ENCODE measurements around the gene CD96. TPM values are rescaled to one million over a fixed set of nuclear protein-coding genes. Genes with fewer than 3 reads are reported as not detected.

CD96 gene
- total and polyA plus RNA-seq, 4 donors = 0.69 to 3.1 (median 2.4) TPM

- no peak overlapping the region for H3K9ac ChIP-seq (ENCODE audit: insufficient read depth in 1 of 2, low read length in 2 of 2)
- no peaks in the 10 kb centered on the region for H3K4me1 ChIP-seq (ENCODE audit: control insufficient read depth in 5 of 5, insufficient read depth in 5 of 5, low read length in 5 of 5)
- DNase-seq (no peak), ATAC-seq (ENCODE audit: insufficient read depth, low FRiP score) (no peak)
- H3K36me3 ChIP-seq (ENCODE audit: control insufficient read depth in 4 of 4, insufficient read depth in 4 of 4, low read length in 4 of 4) = no peaks in the 10 kb centered on the region
- no peak overlapping the region for H3K4me3 ChIP-seq
- H3K27me3 ChIP-seq (ENCODE audit: control insufficient read depth in 3 of 3, insufficient read depth in 3 of 3, low read length in 2 of 3) = no peaks in the 10 kb centered on the region
- H3K27ac ChIP-seq (ENCODE audit: low read depth in 1 of 2, low read length in 1 of 2) = no peak overlapping the region
- H3K9me3 ChIP-seq (ENCODE audit: control insufficient read depth in 4 of 4, insufficient read depth in 3 of 4, low read length in 3 of 4) = peaks cover 0 to 4% (median 0%) of the 10 kb centered on the region in 4 donors
- TF ChIP-seq CTCF (IDR thresholded peaks at IDR 0.05; ENCODE audit: control extremely low read depth, extremely low read depth) = no peak
- 96 to 97% methylated on average over 3 of the region's 3 CpGs for WGBS, 2 donors
These were observed 120.0 kb downstream of the CD96 start for GRCh38 chr3:111662012-111662411.

GRCh38 chr3:111662907-111663306 is 120.9 kb downstream of the CD96 start:
- DNase-seq = no peak
- Histone ChIP-seq H3K27ac (ENCODE audit: low read depth in 1 of 2, low read length in 1 of 2) (no peak overlapping the region), H3K27me3 (ENCODE audit: control insufficient read depth in 3 of 3, insufficient read depth in 3 of 3, low read length in 2 of 3) (no peaks in the 10 kb centered on the region), H3K9ac (ENCODE audit: insufficient read depth in 1 of 2, low read length in 2 of 2) (no peak overlapping the region), H3K36me3 (ENCODE audit: control insufficient read depth in 4 of 4, insufficient read depth in 4 of 4, low read length in 4 of 4) (no peaks in the 10 kb centered on the region), H3K4me3 (no peak overlapping the region), H3K4me1 (ENCODE audit: control insufficient read depth in 5 of 5, insufficient read depth in 5 of 5, low read length in 5 of 5) (no peaks in the 10 kb centered on the region), H3K9me3 (ENCODE audit: control insufficient read depth in 4 of 4, insufficient read depth in 3 of 4, low read length in 3 of 4) (peaks cover 0 to 4% (median 0%) of the 10 kb centered on the region in 4 donors)
- WGBS, 2 donors = 68 to 79% methylated on average over 3 of the region's 3 CpGs
- no peak for ATAC-seq (ENCODE audit: insufficient read depth, low FRiP score)
- TF ChIP-seq CTCF (IDR thresholded peaks at IDR 0.05; ENCODE audit: control extremely low read depth, extremely low read depth) = no peak

DNA sequence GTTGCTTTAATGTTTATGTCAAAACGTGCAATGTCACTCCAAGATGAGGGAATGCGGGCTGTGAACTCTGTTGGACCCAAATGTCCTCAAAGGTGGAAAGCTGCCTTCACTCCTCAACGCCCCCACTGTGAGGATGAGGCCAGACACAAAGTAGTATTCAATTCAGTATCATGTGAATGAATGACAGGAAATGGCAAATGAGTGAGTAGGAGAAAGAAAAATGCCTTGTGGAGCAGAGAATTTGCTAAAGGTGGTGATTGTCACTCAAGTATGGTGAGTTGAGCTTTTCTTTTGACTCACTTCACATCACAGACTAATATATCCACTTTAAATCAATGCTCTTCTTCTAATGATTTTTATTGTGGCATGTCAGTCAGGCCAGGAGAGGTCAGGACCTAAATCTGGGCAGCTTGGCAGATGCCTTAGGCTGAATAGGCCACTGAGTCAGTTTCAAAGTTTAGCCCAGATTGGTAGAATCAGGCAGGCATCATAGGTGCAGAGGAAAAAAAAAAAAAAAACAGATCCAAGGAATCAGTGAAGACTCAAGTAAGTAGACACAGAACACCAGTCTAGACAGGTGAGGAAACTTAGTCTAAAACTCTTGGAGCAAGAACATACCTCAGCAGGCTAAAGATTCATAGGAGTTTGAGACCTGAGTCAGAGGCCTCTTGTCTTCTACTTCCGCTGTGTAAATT is 124.2 kb downstream of the CD96 start:
- no peak for ATAC-seq (ENCODE audit: insufficient read depth, low FRiP score)
- H3K9me3 ChIP-seq (ENCODE audit: control insufficient read depth in 4 of 4, insufficient read depth in 3 of 4, low read length in 3 of 4) = peaks cover 0 to 4% (median 0%) of the 10 kb centered on the region in 4 donors
- 67 to 77% methylated on average over 4 of the region's 4 CpGs for WGBS, 2 donors
- no peak overlapping the region for H3K27ac ChIP-seq (ENCODE audit: low read depth in 1 of 2, low read length in 1 of 2)
- H3K4me1 ChIP-seq (ENCODE audit: control insufficient read depth in 5 of 5, insufficient read depth in 5 of 5, low read length in 5 of 5) = peaks cover 0 to 2% (median 0%) of the 10 kb centered on the region in 5 donors
- no peak for DNase-seq
- no peak overlapping the region for H3K4me3 ChIP-seq
- H3K27me3 ChIP-seq (ENCODE audit: control insufficient read depth in 3 of 3, insufficient read depth in 3 of 3, low read length in 2 of 3) = no peaks in the 10 kb centered on the region
- H3K36me3 ChIP-seq (ENCODE audit: control insufficient read depth in 4 of 4, insufficient read depth in 4 of 4, low read length in 4 of 4) = no peaks in the 10 kb centered on the region
- H3K9ac ChIP-seq (ENCODE audit: insufficient read depth in 1 of 2, low read length in 2 of 2) = no peak overlapping the region
- no peak for TF ChIP-seq CTCF (IDR thresholded peaks at IDR 0.05; ENCODE audit: control extremely low read depth, extremely low read depth)

- H3K4me1 ChIP-seq (ENCODE audit: control insufficient read depth in 5 of 5, insufficient read depth in 5 of 5, low read length in 5 of 5) = peaks cover 0 to 2% (median 0%) of the 10 kb centered on the region in 5 donors
- TF ChIP-seq CTCF (IDR thresholded peaks at IDR 0.05; ENCODE audit: control extremely low read depth, extremely low read depth) = no peak
- no peak overlapping the region for H3K4me3 ChIP-seq
- H3K27ac ChIP-seq (ENCODE audit: low read depth in 1 of 2, low read length in 1 of 2) = no peak overlapping the region
- H3K36me3 ChIP-seq (ENCODE audit: control insufficient read depth in 4 of 4, insufficient read depth in 4 of 4, low read length in 4 of 4) = no peaks in the 10 kb centered on the region
- no peaks in the 10 kb centered on the region for H3K27me3 ChIP-seq (ENCODE audit: control insufficient read depth in 3 of 3, insufficient read depth in 3 of 3, low read length in 2 of 3)
- H3K9me3 ChIP-seq (ENCODE audit: control insufficient read depth in 4 of 4, insufficient read depth in 3 of 4, low read length in 3 of 4) = no peaks in the 10 kb centered on the region
- WGBS, 2 donors = 96% methylated on average over 5 of the region's 5 CpGs
- no peak overlapping the region for H3K9ac ChIP-seq (ENCODE audit: insufficient read depth in 1 of 2, low read length in 2 of 2)
- DNase-seq (no peak), ATAC-seq (ENCODE audit: insufficient read depth, low FRiP score) (no peak)
These were observed 125.2 kb downstream of the CD96 start for GRCh38 chr3:111667170-111667569.

All from lung (tissue), 12 donors.